WTC11 (cell line): ENCODE data around the gene PEX6. TPM values are rescaled to one million over a fixed set of nuclear protein-coding genes. Genes with fewer than 3 reads are reported as not detected.

ENCODE experiments used
- ATAC-seq: fragments of 200-7000 bp; cut with Tn5 transposase; 2 replicates; pipeline ENCODE4 v1.10.0; 2021; ENCODE audit warnings: mild to moderate bottlenecking, moderate library complexity
- CTCF ChIA-PET: fragments of 300-600 bp; sonication (Branson Sonifier 250); formaldehyde crosslinking; loops from one replicate; lab custom pipeline; 2021; ENCODE audit warnings: antibody characterized with exemption; lab: Charles Lee
- POLR2A ChIA-PET: fragments of 350-600 bp; sonication (Branson Sonifier 250); formaldehyde crosslinking; loops from one replicate; lab custom pipeline; 2021; ENCODE audit warnings: antibody characterized with exemption; lab: Charles Lee
- DNase-seq: peaks from one replicate; pipeline ENCODE4 v3.0.0; 2021; ENCODE audit warnings: low spot score
- H3K27ac Mint-ChIP-seq: 2 replicates; pipeline ENCODE4 v1.8.0; 2021; ENCODE audit warnings: mixed read lengths
- H3K27me3 Mint-ChIP-seq: 2 replicates; pipeline ENCODE4 v1.8.0; 2021; ENCODE audit warnings: low read depth, mild to moderate bottlenecking, moderate library complexity, mixed read lengths
- H3K36me3 Mint-ChIP-seq: 2 replicates; pipeline ENCODE4 v1.8.0; 2021; ENCODE audit warnings: mixed read lengths
- H3K4me1 Mint-ChIP-seq: 2 replicates; pipeline ENCODE4 v1.8.0; 2022; ENCODE audit warnings: mixed read lengths
- H3K4me3 Mint-ChIP-seq: 2 replicates; pipeline ENCODE4 v1.8.0; 2021; ENCODE audit warnings: mild to moderate bottlenecking, moderate library complexity, mixed read lengths
- H3K9me3 Mint-ChIP-seq: 2 replicates; pipeline ENCODE4 v1.8.0; 2021; ENCODE audit warnings: mixed read lengths
- AFF4 ChIP-seq: sonication (generic); formaldehyde crosslinking; IDR thresholded peaks from 2 replicates; pipeline ENCODE4 v1.8.1; 2023; ENCODE audit warnings: mild to moderate bottlenecking, missing genetic modification reagents, borderline replicate concordance
- AR ChIP-seq: fragments of 250-450 bp; sonication (Bioruptor Pico); IDR thresholded peaks from 2 replicates; pipeline ENCODE4 v1.9.0; 2021; ENCODE audit warnings: mild to moderate bottlenecking
- CBFB ChIP-seq: sonication (generic); formaldehyde crosslinking; IDR thresholded peaks from 2 replicates; pipeline ENCODE4 v1.8.1; 2022; ENCODE audit warnings: mild to moderate bottlenecking, low read depth, missing genetic modification reagents
- FOXJ3 ChIP-seq: sonication (generic); formaldehyde crosslinking; IDR thresholded peaks from 2 replicates; pipeline ENCODE4 v1.9.0; 2021; ENCODE audit warnings: missing genetic modification reagents, mild to moderate bottlenecking, borderline replicate concordance
- FOXK1 ChIP-seq: sonication (generic); formaldehyde crosslinking; IDR thresholded peaks from 2 replicates; pipeline ENCODE4 v1.8.0; 2022; ENCODE audit warnings: mild to moderate bottlenecking, moderate library complexity, missing genetic modification reagents
- FOXP1 ChIP-seq: sonication (generic); formaldehyde crosslinking; IDR thresholded peaks from 2 replicates; pipeline ENCODE4 v1.8.0; 2022; ENCODE audit warnings: missing genetic modification reagents, mild to moderate bottlenecking, moderate library complexity, borderline replicate concordance
- GRHL2 ChIP-seq: fragments of 250-450 bp; sonication (Bioruptor Pico); IDR thresholded peaks from 2 replicates; pipeline ENCODE4 v1.8.0; 2022; ENCODE audit warnings: mild to moderate bottlenecking, moderate library complexity; ENCODE audit not compliant: insufficient replicate concordance, severe bottlenecking
- HMGA2 ChIP-seq: fragments of 250-450 bp; sonication (Bioruptor Pico); IDR thresholded peaks from 2 replicates; pipeline ENCODE4 v1.4.0; 2021; ENCODE audit warnings: mild to moderate bottlenecking, moderate library complexity
- JAZF1 ChIP-seq: fragments of 250-450 bp; sonication (Bioruptor Pico); IDR thresholded peaks from 2 replicates; pipeline ENCODE4 v1.9.0; 2021; ENCODE audit warnings: moderate library complexity, mild to moderate bottlenecking, inconsistent platforms
- KAT7 ChIP-seq: sonication (generic); formaldehyde crosslinking; IDR thresholded peaks from 2 replicates; pipeline ENCODE4 v1.8.1; 2023; ENCODE audit warnings: missing genetic modification reagents, mild to moderate bottlenecking, borderline replicate concordance
- NFATC4 ChIP-seq: fragments of 250-450 bp; sonication (Bioruptor Pico); IDR thresholded peaks from 2 replicates; pipeline ENCODE4 v1.9.0; 2021; ENCODE audit warnings: mild to moderate bottlenecking
- NFYB ChIP-seq: sonication (generic); formaldehyde crosslinking; conservative IDR thresholded peaks from 2 replicates; pipeline ENCODE4 v1.8.0; 2022; ENCODE audit warnings: low read depth, missing genetic modification reagents
- NR1H2 ChIP-seq: sonication (generic); formaldehyde crosslinking; IDR thresholded peaks from 2 replicates; pipeline ENCODE4 v1.9.0; 2021; ENCODE audit warnings: mild to moderate bottlenecking, moderate library complexity, missing genetic modification reagents
- PRDM15 ChIP-seq: sonication (generic); formaldehyde crosslinking; IDR thresholded peaks from 2 replicates; pipeline ENCODE4 v1.8.0; 2022; ENCODE audit warnings: missing genetic modification reagents
- PRRX2 ChIP-seq: fragments of 250-450 bp; sonication (Bioruptor Pico); IDR thresholded peaks from 2 replicates; pipeline ENCODE4 v1.8.0; 2021; ENCODE audit warnings: mild to moderate bottlenecking
- RORB ChIP-seq: fragments of 250-450 bp; sonication (Bioruptor Pico); IDR thresholded peaks from 2 replicates; pipeline ENCODE4 v1.9.0; 2021; ENCODE audit warnings: mild to moderate bottlenecking
- SMAD4 ChIP-seq: sonication (generic); formaldehyde crosslinking; IDR thresholded peaks from 2 replicates; pipeline ENCODE4 v1.8.0; 2022; ENCODE audit warnings: mild to moderate bottlenecking, missing genetic modification reagents
- USF1 ChIP-seq: sonication (generic); formaldehyde crosslinking; IDR thresholded peaks from 2 replicates; pipeline ENCODE4 v1.8.0; 2022; ENCODE audit warnings: mild to moderate bottlenecking, missing genetic modification reagents
- ZBTB43 ChIP-seq: sonication (generic); formaldehyde crosslinking; IDR thresholded peaks from 2 replicates; pipeline ENCODE4 v1.8.1; 2023; ENCODE audit warnings: mild to moderate bottlenecking, missing genetic modification reagents
- ZNF219 ChIP-seq: sonication (generic); formaldehyde crosslinking; IDR thresholded peaks from 2 replicates; pipeline ENCODE4 v1.8.0; 2023; ENCODE audit warnings: missing genetic modification reagents, mild to moderate bottlenecking, borderline replicate concordance
- ZNF317 ChIP-seq: sonication (generic); formaldehyde crosslinking; IDR thresholded peaks from 2 replicates; pipeline ENCODE4 v1.8.1; 2023; ENCODE audit warnings: low read depth, mild to moderate bottlenecking, moderate library complexity, missing genetic modification reagents, borderline replicate concordance
- ZNF396 ChIP-seq: fragments of 250-450 bp; sonication (Bioruptor Pico); IDR thresholded peaks from 2 replicates; pipeline ENCODE4 v1.8.0; 2021; ENCODE audit warnings: mild to moderate bottlenecking, moderate library complexity, borderline replicate concordance
- total RNA-seq: library from RNA; stranded (reverse); gene quantifications from 3 replicates; pipeline ENCODE4 v1.2.3, GENCODE V29; 2021

The PEX6 gene
- total RNA-seq, 1 experiment from 2014 or later: 8.2 TPM

- TF ChIP-seq USF1 (CRISPR knock-in tag) (no peak), JAZF1 (CRISPR knock-in tag) (no peak), ZBTB43 (no peak), KAT7 (CRISPR knock-in tag) (0 out of 2 replicates have a peak, but pooled peaks have one; percentile 45), FOXP1 (CRISPR knock-in tag) (no peak; the same call in 1 of the 2 replicates), SMAD4 (CRISPR knock-in tag) (no peak), AR (CRISPR knock-in tag) (no peak), NR1H2 (no peak), NFATC4 (CRISPR knock-in tag) (no peak), ZNF219 (CRISPR knock-in tag) (no peak), CBFB (no peak), GRHL2 (CRISPR knock-in tag) (no peak), NFYB (CRISPR knock-in tag) (no peak), FOXK1 (CRISPR knock-in tag) (0 out of 2 replicates have a peak, but pooled peaks have one; percentile 48), PRDM15 (CRISPR knock-in tag) (no peak), PRRX2 (CRISPR knock-in tag) (no peak)
These were observed 42.5 kb upstream of the PEX6 start, which contains the start of gene RRP36 (continued) for GRCh38 chr6:43021270-43022047.

GRCh38 chr6:43020847-43021246, 41.9 kb upstream of the PEX6 start:
- Mint-ChIP-seq H3K36me3 (peaks cover 40% of the 10 kb centered on the region), H3K9me3 (no peaks in the 10 kb centered on the region), H3K27me3 (no peaks in the 10 kb centered on the region), H3K27ac (peak overlapping the region; percentile 87; the same call in 1 of the 2 replicates), H3K4me3 (peak overlapping the region; percentile 74), H3K4me1 (peaks cover 12% of the 10 kb centered on the region)
- ATAC-seq: peak; percentile 84
- DNase-seq: peak; percentile 36
- ChIA-PET CTCF (interaction anchor here (0.8 to 2.9 kb wide), 8 partner anchors 14 to 154 kb away, joined by 3 to 18 read pairs (median 5); partner anchors contain the start of genes CUL7 and GNMT), POLR2A (interaction anchor here (0.7 to 3.1 kb wide), 7 partner anchors 14 to 150 kb away, joined by 3 to 12 read pairs (median 3); partner anchors contain the start of genes CNPY3, CUL7, PEX6 and PPP2R5D)
- TF ChIP-seq FOXK1 (CRISPR knock-in tag) (no peak), RORB (CRISPR knock-in tag) (no peak), ZNF317 (CRISPR knock-in tag) (no peak), AFF4 (no peak), ZNF396 (CRISPR knock-in tag) (no peak), FOXJ3 (no peak), HMGA2 (no peak)
